ENCODE measurements around the gene NDUFC2. TPM values are rescaled to one million over a fixed set of nuclear protein-coding genes. Genes with fewer than 3 reads are reported as not detected.

NDUFC2 gene
- total RNA-seq, 4 donors from 2014 or later = 67.8 to 86.3 (median 76.0) TPM

GRCh38 chr11:78071717-78072116, 7.9 kb downstream of the NDUFC2 start:
- 59 to 69% methylated on average over 3 of the region's 3 CpGs for WGBS, 2 donors
- H3K4me3 ChIP-seq = no peak overlapping the region
- TF ChIP-seq CTCF (IDR thresholded peaks at IDR 0.05) (no peak), POLR2A (IDR thresholded peaks at IDR 0.05) (no peak)
- DNase-seq = no peak
- intact Hi-C loops (cut with DNase I) = no loop called here
- no peak overlapping the region for H3K27ac ChIP-seq
- H3K27me3 ChIP-seq = no peaks in the 10 kb centered on the region
- peaks cover 3 to 28% (median 5%) of the 10 kb centered on the region in 3 donors for H3K4me1 ChIP-seq
- H3K36me3 ChIP-seq = peaks cover 0 to 72% (median 8%) of the 10 kb centered on the region in 3 donors
- no peaks in the 10 kb centered on the region for H3K9me3 ChIP-seq

GRCh38 chr11:78070621-78071020, 9.0 kb downstream of the NDUFC2 start:
- TF ChIP-seq POLR2A (IDR thresholded peaks at IDR 0.05) (no peak), CTCF (IDR thresholded peaks at IDR 0.05) (no peak)
- 61% methylated on average over 2 of the region's 2 CpGs for WGBS, 2 donors
- intact Hi-C loops (cut with DNase I) = no loop called here
- Histone ChIP-seq H3K27me3 (no peaks in the 10 kb centered on the region), H3K4me3 (no peak overlapping the region), H3K4me1 (peaks cover 0 to 17% (median 0%) of the 10 kb centered on the region in 3 donors), H3K36me3 (peaks cover 0 to 72% (median 8%) of the 10 kb centered on the region in 3 donors), H3K27ac (no peak overlapping the region), H3K9me3 (no peaks in the 10 kb centered on the region)
- no peak for DNase-seq

GRCh38 chr11:78069465-78069864, 10.2 kb downstream of the NDUFC2 start:
- TF ChIP-seq CTCF (IDR thresholded peaks at IDR 0.05) (no peak), POLR2A (IDR thresholded peaks at IDR 0.05) (no peak)
- no peak overlapping the region for H3K27ac ChIP-seq
- 61 to 65% methylated on average over 2 of the region's 2 CpGs for WGBS, 2 donors
- H3K4me1 ChIP-seq = peaks cover 0 to 5% (median 0%) of the 10 kb centered on the region in 3 donors
- no peaks in the 10 kb centered on the region for H3K9me3 ChIP-seq
- peaks cover 0 to 69% (median 8%) of the 10 kb centered on the region in 3 donors for H3K36me3 ChIP-seq
- DNase-seq = no peak
- intact Hi-C loops (cut with DNase I) = no loop called here
- no peaks in the 10 kb centered on the region for H3K27me3 ChIP-seq
- no peak overlapping the region for H3K4me3 ChIP-seq

GRCh38 chr11:78067704-78068103, 12.0 kb downstream of the NDUFC2 start:
- H3K4me1 ChIP-seq = no peaks in the 10 kb centered on the region
- TF ChIP-seq CTCF (IDR thresholded peaks at IDR 0.05) (no peak), POLR2A (IDR thresholded peaks at IDR 0.05) (no peak)
- peaks cover 0 to 61% (median 8%) of the 10 kb centered on the region in 3 donors for H3K36me3 ChIP-seq
- intact Hi-C loops (cut with DNase I) = no loop called here
- WGBS, 2 donors = 87 to 89% methylated on average over 4 of the region's 4 CpGs
- no peak overlapping the region for H3K27ac ChIP-seq
- no peaks in the 10 kb centered on the region for H3K9me3 ChIP-seq
- no peak for DNase-seq
- H3K4me3 ChIP-seq = no peak overlapping the region
- no peaks in the 10 kb centered on the region for H3K27me3 ChIP-seq

GRCh38 chr11:78066471-78066870, 13.2 kb downstream of the NDUFC2 start:
- intact Hi-C loops (cut with DNase I) = no loop called here
- Histone ChIP-seq H3K4me3 (no peak overlapping the region), H3K36me3 (peaks cover 0 to 49% (median 8%) of the 10 kb centered on the region in 3 donors), H3K4me1 (no peaks in the 10 kb centered on the region), H3K9me3 (no peaks in the 10 kb centered on the region), H3K27me3 (no peaks in the 10 kb centered on the region), H3K27ac (no peak overlapping the region)
- TF ChIP-seq CTCF (IDR thresholded peaks at IDR 0.05) = no peak
- no peak for TF ChIP-seq POLR2A (IDR thresholded peaks at IDR 0.05)
- DNase-seq = no peak
- 62 to 81% methylated on average over 2 of the region's 2 CpGs for WGBS, 2 donors
